GM19395 (cell line): ENCODE measurements around the gene CNTRL.
A peak's percentile ranks its signal among the peaks of the same experiment; 100 is the strongest.
"Not testable (repeated sequence)": the region's sequence is repeated elsewhere in the genome, so short reads cannot be mapped to it uniquely, and the experiment has no call there.

Experiments
- ATAC-seq: cut with Tn5 transposase; IDR thresholded peaks from one replicate; pipeline ENCODE4 v1.9.1; 2021; ENCODE audit warnings: mild to moderate bottlenecking, moderate library complexity; ENCODE audit not compliant: unreplicated experiment

Gene CNTRL

GRCh38 chr9:121074370-121075250 is at the start of gene CNTRL:
Gene CNTRL, plus strand, starts transcription at chr9:121074955. Its CDS starts 13,372 bp downstream, at chr9:121088327.
- peak; percentile 69 for ATAC-seq

- ATAC-seq = no peak
Measured at GRCh38 chr9:121026260-121026691, 48.5 kb upstream of the CNTRL start.

- no peak for ATAC-seq
Measured at GRCh38 chr9:121026768-121027167, 48.0 kb upstream of the CNTRL start.

DNA sequence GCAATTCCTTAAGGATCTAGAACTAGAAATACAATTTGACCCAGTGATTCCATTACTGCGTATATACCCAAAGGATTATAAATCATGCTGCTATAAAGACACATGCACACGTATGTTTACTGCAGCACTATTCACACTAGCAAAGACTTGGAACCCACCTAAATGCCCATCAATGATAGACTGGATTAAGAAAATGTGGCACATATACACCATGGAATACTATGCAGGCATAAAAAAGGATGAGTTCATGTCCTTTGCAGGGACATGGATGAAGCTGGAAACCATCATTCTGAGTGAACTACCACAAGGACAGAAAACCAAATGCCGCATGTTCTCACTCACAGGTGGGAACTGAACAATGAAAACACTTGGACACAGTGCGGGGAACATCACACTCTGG is 46.5 kb upstream of the CNTRL start:
- ATAC-seq = not testable (repeated sequence)

DNA sequence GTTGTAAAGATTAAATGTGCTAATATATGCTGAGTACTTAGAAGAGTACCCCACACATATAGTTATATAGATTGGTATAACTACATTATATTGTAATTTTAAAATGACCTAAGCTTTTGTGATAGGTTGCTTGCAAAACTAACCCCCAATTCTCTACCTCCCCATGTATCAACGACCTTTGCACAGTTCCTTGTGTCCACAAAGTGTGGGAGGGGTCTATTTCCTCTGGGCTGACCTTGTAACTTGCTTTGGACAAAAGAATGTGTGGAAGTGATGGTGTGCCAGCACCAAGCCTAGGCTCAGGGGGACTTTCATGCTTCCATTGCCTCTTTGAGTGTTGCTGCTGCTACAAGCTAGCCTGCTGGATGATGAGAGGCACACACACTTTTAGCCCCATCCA is 45.3 kb upstream of the CNTRL start:
- ATAC-seq = no peak

DNA sequence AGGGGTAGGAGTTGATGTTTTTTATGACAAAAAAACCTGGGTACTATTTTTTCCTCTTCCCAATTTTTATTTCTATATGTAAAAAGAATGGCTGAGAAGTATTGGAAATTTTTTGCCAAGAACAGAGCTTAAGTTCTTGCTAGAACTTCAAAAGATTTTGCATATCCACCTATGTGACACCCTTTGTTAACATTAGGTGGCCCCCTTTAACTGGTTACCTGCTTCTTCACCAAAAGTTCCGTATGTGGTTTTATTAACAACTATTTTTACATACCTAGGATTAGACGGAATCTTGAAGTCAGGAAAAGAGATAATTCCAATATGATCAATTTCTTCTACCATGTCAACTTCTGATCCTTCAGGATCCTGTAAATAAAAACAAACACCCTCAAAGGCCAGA is 40.2 kb upstream of the CNTRL start:
- no peak for ATAC-seq

- not testable (repeated sequence) for ATAC-seq
Measured at GRCh38 chr9:121035717-121036116, 39.0 kb upstream of the CNTRL start.

GRCh38 chr9:121038362-121038761 is 36.4 kb upstream of the CNTRL start:
- ATAC-seq = no peak

GRCh38 chr9:121038804-121039203 is 36.0 kb upstream of the CNTRL start:
- no peak for ATAC-seq

DNA sequence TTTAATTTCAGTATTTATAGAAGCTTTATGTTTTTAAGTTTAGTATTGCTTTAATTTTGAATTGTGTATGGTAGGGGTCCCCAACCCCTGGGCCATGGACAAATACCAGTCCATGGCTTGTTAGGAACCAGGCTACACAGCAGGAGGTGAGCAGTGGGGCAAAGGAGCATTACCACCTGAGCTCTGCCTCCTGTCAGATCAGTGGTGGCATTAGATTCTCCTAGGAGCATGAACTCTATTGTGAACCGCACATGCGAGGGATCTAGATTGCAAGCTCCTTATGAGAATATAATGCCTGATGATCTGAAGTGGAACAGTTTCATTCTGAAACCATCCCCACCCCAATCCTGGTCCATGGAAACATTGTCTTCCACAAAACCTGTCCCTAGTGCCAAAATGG is 26.6 kb upstream of the CNTRL start:
- ATAC-seq = no peak

GRCh38 chr9:121048618-121049017 is 26.1 kb upstream of the CNTRL start:
- no peak for ATAC-seq

GRCh38 chr9:121050128-121050988 is 24.4 kb upstream of the CNTRL start, which contains the start of gene C5:
Gene C5, minus strand, starts transcription at chr9:121050275. Its CDS starts 29 bp downstream, at chr9:121050246.
- no peak for ATAC-seq

DNA sequence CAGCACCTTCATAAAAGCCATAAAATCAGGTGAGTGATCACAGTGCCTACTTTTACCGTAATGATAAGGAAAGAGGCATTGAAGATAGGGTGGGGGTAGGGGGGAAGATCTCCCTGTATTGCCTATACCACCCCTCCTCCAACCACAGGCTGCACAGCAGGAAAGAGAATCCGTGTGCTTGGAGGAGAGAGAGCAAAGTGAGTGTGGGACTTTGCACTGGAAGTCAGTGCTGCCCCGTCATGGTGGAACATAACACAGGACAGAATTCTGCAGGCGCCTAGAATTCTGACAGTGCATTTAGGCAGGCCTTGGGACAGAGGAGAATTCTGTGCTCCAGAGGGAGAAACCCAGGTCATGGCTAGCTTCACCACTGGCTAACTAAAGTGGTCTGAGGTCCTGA is 21.2 kb upstream of the CNTRL start:
- ATAC-seq = no peak

DNA sequence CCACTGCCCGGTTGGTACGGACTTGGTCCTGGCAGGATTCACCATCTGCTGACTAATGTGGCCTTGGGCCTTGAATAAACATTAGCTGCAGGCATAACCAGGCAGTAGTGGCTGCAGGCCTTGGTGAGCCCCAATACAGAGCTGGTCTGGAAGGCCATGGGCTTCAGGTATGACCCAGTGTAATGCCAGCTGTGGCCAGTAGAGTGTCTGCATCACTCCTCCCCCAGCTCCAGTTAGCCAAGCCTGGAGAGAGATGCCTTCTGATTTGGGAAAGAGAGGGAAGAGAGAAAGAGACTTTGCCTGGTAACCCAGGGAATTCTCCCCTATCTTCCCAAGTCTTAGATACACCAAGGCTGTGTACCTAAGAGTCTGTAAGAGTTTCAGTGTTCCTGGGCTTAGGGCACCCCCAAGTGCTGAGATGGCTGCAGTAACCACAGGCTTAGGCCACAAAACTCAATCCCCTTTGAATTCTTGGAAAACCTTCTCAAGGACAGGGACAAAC is 19.1 kb upstream of the CNTRL start:
- no peak for ATAC-seq

DNA sequence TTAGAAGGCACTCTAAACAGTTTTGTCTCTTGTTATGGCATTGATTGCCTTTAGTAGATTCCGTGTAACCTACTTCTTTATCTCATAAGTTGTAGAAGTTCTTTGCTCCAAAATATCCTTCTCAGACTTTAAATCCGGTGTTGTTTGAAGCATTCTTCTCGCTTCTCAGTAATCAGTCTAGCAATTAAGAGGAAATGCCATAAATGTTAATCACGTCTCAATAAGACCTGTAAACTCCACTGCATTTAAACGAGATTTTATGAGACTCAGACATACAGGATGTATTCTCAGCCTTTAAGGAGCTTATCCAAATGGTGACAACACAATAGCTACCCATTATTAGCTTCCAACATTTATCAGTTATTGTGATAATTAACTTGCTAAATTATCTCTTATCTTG is 16.9 kb upstream of the CNTRL start:
- no peak for ATAC-seq

DNA sequence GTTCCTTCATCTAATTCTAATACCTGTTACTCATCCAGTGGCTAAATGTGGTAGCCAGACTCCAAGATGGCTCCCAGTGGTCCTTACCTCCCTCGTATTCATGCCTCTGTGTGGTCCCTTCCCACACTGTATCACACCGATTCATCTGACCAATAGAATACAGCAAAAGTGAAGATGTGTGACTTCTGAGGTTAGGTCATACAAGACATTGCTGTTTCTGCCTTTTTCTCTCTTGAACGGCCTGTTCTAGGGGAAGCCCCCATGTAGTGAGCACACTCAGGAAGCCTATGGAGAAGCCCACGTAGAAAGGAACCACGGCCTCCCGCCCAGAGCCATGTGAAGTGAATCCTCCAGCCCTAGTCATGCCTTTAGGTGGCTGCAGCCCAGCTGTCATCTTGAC is 15.2 kb upstream of the CNTRL start:
- ATAC-seq = no peak

DNA sequence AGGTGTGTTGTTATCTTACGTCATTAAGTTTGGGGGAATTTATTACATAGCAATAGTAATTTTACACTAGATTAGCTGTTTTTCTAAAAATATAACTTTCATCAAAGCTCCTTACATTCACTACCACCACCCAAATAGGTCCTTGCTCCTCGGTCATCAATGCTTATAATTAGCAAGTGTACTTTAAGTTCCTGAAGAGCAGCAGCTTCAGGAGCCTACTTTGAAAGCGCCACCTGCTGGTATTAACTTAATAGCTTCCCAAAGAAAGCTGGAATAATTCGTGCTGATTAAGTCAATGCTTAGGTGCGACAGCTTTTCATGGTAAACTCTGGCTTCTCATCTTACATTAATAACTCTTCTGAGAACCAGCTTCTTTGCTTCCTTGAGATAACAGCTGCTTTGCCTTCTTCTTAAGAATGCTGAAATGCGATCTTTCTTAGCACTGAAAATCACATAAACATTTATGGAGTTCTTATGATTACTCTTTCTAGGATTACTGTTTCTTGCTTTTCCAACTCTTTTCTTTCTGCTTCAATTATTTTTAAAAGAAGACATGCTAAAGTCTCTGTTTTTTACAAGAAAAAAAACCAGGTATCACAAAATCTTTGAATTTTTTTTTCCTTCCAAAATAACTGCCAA is 14.6 kb upstream of the CNTRL start:
- no peak for ATAC-seq

GRCh38 chr9:121066850-121067249 is 7.9 kb upstream of the CNTRL start:
- ATAC-seq = no peak

DNA sequence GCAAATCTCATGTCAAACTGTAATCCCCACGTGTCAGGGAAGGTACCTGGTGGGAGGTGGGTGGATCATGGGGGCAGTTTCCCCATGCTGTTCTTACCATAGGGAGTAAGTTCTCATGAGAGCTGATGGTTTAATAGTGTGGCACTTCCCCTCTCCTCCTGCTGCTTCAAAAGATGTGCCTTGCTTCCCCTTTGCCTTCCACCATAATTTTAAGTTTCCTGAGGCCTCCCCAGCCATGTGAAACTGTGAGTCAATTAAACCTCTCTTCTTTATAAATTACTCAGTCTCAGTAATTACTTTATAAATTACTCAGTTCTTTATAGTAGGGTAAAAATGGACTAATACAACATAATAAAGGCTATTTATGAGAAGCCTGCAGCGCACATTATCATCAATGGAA is 7.1 kb upstream of the CNTRL start:
- ATAC-seq = no peak

DNA sequence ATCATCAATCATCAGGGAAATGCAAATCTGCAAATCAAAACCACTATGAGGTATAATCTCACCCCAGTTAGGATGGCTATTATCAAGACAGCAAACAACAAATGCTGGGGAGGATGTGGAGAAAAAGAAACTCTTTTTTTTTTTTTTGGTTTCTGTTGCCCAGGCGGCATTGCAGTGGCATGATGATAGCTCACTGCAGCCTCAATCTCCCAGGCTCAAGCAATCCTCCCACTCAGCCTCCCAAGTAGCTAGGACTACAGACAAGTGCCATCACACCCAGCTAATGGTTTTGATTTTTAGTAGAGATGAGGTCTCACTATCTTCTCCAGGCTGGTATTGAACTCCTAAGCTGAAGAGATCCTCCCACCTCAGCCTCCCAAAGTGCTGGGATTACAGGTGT is 5.4 kb upstream of the CNTRL start:
- no peak for ATAC-seq

DNA sequence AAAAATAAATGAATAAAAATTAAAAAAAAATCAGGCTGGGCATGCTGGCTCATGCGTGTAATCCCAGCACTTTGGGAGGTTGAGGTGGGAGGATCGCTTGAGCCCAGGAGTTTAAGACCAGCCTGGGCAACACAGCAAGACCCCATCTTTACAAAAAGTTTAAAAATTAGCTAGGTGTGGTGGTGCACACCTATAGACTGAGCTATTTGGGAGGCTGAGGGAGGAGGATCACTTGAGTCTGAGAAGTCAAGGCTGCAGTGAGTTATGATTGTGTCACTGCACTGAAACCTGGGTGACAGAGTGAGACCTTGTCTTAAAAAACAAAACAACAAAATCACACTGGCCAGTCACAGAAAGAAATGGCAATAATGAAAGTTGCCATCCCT is 3.4 kb upstream of the CNTRL start:
- peak; percentile 18 for ATAC-seq
